Lung (tissue), 12 donors: ENCODE measurements around the gene CCL4. TPM values are rescaled to one million over a fixed set of nuclear protein-coding genes. Genes with fewer than 3 reads are reported as not detected.

Experiments
- ATAC-seq: fragments of 200-7000 bp; cut with Tn5 transposase; one replicate; pipeline ENCODE4 v1.9.1; 2020; ENCODE audit warnings: moderate number of reproducible peaks; ENCODE audit not compliant: insufficient read depth, low FRiP score
- DNase-seq, 3 donors: peaks; one replicate each; pipeline ENCODE4 v3.0.0-alpha.2; 2013 to 2017
- H3K27ac ChIP-seq, 2 donors: one replicate each; pipeline ENCODE4 v1.5.1; 2013; ENCODE audit warnings: mild to moderate bottlenecking in 2 of 2, moderate library complexity in 2 of 2, control low read depth in 1 of 2, inconsistent platforms in 1 of 2, low read depth in 1 of 2, low read length in 1 of 2
- H3K27me3 ChIP-seq, 3 donors: one replicate each; pipeline ENCODE4 v1.5.1; 2013; ENCODE audit warnings: low read length in 2 of 3; ENCODE audit not compliant: control insufficient read depth in 3 of 3, insufficient read depth in 3 of 3
- H3K36me3 ChIP-seq, 4 donors: one replicate each; pipeline ENCODE4 v1.5.1; 2013; ENCODE audit warnings: low read length in 4 of 4, mild to moderate bottlenecking in 1 of 4, moderate library complexity in 1 of 4; ENCODE audit not compliant: control insufficient read depth in 4 of 4, insufficient read depth in 4 of 4
- H3K4me1 ChIP-seq, 5 donors: one replicate each; pipeline ENCODE4 v1.5.1; 2013; ENCODE audit warnings: low read length in 5 of 5, mild to moderate bottlenecking in 2 of 5, moderate library complexity in 1 of 5; ENCODE audit not compliant: control insufficient read depth in 5 of 5, insufficient read depth in 5 of 5
- H3K4me3 ChIP-seq: one replicate; pipeline ENCODE4 v1.5.1; 2013; ENCODE audit warnings: mild to moderate bottlenecking, control low read depth, moderate library complexity
- H3K9ac ChIP-seq, 2 donors: one replicate each; pipeline ENCODE4 v1.5.1; 2013; ENCODE audit warnings: low read length in 2 of 2, control low read depth in 1 of 2; ENCODE audit not compliant: insufficient read depth in 1 of 2
- H3K9me3 ChIP-seq, 4 donors: one replicate each; pipeline ENCODE4 v1.5.1; 2013; ENCODE audit warnings: low read length in 3 of 4, mild to moderate bottlenecking in 1 of 4, moderate library complexity in 1 of 4; ENCODE audit not compliant: control insufficient read depth in 4 of 4, insufficient read depth in 3 of 4
- WGBS, 2 donors: extraction: QIAGEN DNeasy Blood & Tissue Kit; methylation state at CpG; one replicate each; pipeline ENCODE4 v1.1.7; 2013; 5-methylcytosine and 5-hydroxymethylcytosine counted together
- polyA plus RNA-seq, 2 donors: library from polyadenylated mRNA; stranded (reverse); fragments of 200-250 nt; gene quantifications; one replicate each; pipeline ENCODE4 v1.2.1, GENCODE V29; 2013
- total RNA-seq, 2 donors: library from RNA; depleted of rRNA in 1 of 2; stranded (reverse); fragments of >200 nt in 1 of 2; gene quantifications; one replicate each; pipeline ENCODE4 v1.2.1, GENCODE V29; 2014 to 2021
- TF ChIP-seq, protein P1 (sequence below): IDR thresholded peaks from 2 replicates; pipeline ENCODE4 v1.5.1; 2012; ENCODE audit warnings: mild to moderate bottlenecking; ENCODE audit errors: control extremely low read depth, extremely low read depth
- donor health status: control.
- donor health status: control.
- donor health status: Bipolar disorder and iron deficiency.
- donor health status: healthy.
- donor health status: DM: yes; HTN: yes; CAD: no.

Gene CCL4
- total and polyA plus RNA-seq, 4 donors: 8.3 to 502 (median 21.1) TPM

DNA sequence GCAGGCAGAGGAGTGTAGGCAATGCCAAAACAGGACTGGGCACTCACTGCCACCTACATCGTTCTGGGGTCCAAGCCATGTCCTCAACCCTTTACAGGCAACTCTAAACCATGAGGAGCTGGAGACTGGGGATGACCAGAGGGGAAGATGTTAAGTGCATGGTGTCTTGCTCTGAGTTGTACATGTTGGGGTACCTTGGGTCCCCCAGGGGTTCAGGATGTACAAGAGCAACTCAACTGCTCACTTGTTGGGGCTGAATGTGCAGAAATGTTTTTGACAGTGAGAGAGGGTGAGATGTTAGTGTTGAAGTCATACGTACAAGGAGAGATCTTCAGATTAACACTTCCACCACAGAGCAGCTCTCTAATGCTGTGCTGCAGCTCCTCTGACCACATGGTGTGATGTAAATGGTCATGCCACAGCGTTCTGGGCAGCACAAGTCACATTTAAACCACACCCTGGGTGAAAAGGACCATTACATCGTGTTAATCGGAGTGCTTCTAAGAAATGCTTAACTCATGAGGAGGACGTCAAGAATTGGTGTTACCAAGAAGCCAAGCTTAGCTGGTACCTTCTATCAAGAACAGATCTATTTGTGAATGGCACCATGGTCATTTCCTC is 37.2 kb upstream of the CCL4 start:
- H3K9me3 ChIP-seq: no peaks in the 10 kb centered on the region
- no peaks in the 10 kb centered on the region for H3K4me1 ChIP-seq
- no peak overlapping the region for H3K4me3 ChIP-seq
- no peaks in the 10 kb centered on the region for H3K27me3 ChIP-seq
- ATAC-seq (no peak), DNase-seq (no peak)
- TF ChIP-seq, protein P1, sequence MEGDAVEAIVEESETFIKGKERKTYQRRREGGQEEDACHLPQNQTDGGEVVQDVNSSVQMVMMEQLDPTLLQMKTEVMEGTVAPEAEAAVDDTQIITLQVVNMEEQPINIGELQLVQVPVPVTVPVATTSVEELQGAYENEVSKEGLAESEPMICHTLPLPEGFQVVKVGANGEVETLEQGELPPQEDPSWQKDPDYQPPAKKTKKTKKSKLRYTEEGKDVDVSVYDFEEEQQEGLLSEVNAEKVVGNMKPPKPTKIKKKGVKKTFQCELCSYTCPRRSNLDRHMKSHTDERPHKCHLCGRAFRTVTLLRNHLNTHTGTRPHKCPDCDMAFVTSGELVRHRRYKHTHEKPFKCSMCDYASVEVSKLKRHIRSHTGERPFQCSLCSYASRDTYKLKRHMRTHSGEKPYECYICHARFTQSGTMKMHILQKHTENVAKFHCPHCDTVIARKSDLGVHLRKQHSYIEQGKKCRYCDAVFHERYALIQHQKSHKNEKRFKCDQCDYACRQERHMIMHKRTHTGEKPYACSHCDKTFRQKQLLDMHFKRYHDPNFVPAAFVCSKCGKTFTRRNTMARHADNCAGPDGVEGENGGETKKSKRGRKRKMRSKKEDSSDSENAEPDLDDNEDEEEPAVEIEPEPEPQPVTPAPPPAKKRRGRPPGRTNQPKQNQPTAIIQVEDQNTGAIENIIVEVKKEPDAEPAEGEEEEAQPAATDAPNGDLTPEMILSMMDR: no peak
- H3K9ac ChIP-seq: no peak overlapping the region
- no peak overlapping the region for H3K27ac ChIP-seq
- 79 to 91% methylated on average over 6 of the region's 6 CpGs for WGBS, 2 donors
- H3K36me3 ChIP-seq: no peaks in the 10 kb centered on the region

DNA sequence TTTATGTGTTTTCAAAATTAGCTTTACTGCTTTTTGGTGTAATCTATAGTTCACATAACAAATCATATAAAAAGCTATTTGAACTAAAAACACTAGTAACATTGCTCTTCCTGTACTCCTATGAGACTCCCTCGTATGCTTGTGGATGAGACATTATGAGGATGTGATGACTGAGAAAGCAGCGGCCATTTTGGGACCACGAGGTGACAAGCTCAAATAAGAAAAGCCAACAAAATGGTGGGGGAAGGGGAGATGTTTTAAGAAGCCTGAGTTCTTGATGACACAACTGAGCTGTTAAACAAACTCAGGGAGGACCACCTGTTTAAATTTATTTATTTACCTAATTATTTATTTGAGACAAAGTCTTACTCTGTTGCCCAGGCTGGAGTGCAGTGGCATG is 35.1 kb upstream of the CCL4 start:
- H3K27ac ChIP-seq: no peak overlapping the region
- no peak overlapping the region for H3K9ac ChIP-seq
- 80 to 86% methylated on average over 3 of the region's 3 CpGs for WGBS, 2 donors
- H3K27me3 ChIP-seq: no peaks in the 10 kb centered on the region
- H3K4me3 ChIP-seq: no peak overlapping the region
- DNase-seq (no peak), ATAC-seq (no peak)
- no peaks in the 10 kb centered on the region for H3K36me3 ChIP-seq
- TF ChIP-seq, protein P1: no peak
- H3K9me3 ChIP-seq: no peaks in the 10 kb centered on the region
- peaks cover 0 to 2% (median 0%) of the 10 kb centered on the region in 5 donors for H3K4me1 ChIP-seq

DNA sequence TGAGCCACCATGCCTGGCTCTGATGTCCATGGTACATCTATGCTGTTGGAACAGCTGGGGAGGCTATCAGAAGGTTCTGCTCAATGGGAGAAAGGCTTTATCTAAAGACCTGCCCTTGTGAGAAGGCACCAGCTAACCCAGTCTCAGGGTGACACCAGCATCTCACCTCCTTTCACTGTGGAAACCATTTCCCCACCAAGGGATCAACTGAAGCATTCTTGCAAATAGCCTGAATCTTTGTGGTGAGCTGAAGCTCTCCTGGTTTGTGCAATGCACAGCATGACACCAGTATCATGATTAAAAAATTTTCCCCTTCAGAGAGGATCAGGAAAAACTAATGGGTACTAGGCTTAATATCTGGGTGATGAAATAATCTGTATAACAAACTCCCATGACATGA is 34.5 kb upstream of the CCL4 start:
- Histone ChIP-seq H3K27ac (no peak overlapping the region), H3K27me3 (peaks cover 0 to 2% (median 0%) of the 10 kb centered on the region in 3 donors), H3K9ac (no peak overlapping the region), H3K4me1 (peaks cover 0 to 2% (median 0%) of the 10 kb centered on the region in 5 donors), H3K4me3 (no peak overlapping the region), H3K36me3 (no peaks in the 10 kb centered on the region), H3K9me3 (no peaks in the 10 kb centered on the region)
- DNase-seq: no peak
- no peak for ATAC-seq
- TF ChIP-seq, protein P1: no peak

DNA sequence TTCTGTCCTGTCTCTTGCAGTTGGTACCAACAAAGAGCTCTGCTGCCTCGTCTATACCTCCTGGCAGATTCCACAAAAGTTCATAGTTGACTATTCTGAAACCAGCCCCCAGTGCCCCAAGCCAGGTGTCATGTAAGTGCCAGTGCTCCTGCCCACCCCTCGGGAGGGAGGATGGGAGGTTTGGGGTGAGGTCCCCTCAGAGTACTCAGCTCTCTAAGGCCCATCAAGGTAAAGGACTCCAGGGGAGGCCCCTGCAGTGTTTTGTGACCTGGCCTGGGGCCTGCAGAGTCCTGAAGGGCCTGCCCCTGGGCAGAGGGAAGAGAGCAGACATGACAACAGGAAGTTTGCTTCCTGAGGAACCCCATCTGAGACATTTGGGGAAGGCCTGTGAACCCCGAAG is 33.2 kb upstream of the CCL4 start:
- TF ChIP-seq, protein P1: no peak
- no peak overlapping the region for H3K27ac ChIP-seq
- no peak overlapping the region for H3K9ac ChIP-seq
- H3K27me3 ChIP-seq: peaks cover 0 to 2% (median 0%) of the 10 kb centered on the region in 3 donors
- H3K9me3 ChIP-seq: no peaks in the 10 kb centered on the region
- no peaks in the 10 kb centered on the region for H3K36me3 ChIP-seq
- no peak for DNase-seq
- H3K4me3 ChIP-seq: no peak overlapping the region
- H3K4me1 ChIP-seq: peaks cover 0 to 2% (median 0%) of the 10 kb centered on the region in 5 donors
- ATAC-seq: no peak
- 59 to 71% methylated on average over 3 of the region's 3 CpGs for whole genome bisulfite sequencing, 2 donors
